CD1c-positive myeloid dendritic cell (primary cell): ENCODE measurements around the gene PRPF31.
"Not testable (repeated sequence)": the region's sequence is repeated elsewhere in the genome, so short reads cannot be mapped to it uniquely, and the experiment has no call there.

Experiments
- DNase-seq: peaks from one replicate; pipeline ENCODE4 v3.0.0-alpha.2; 2016; ENCODE audit errors: extremely low spot score

PRPF31 gene

DNA sequence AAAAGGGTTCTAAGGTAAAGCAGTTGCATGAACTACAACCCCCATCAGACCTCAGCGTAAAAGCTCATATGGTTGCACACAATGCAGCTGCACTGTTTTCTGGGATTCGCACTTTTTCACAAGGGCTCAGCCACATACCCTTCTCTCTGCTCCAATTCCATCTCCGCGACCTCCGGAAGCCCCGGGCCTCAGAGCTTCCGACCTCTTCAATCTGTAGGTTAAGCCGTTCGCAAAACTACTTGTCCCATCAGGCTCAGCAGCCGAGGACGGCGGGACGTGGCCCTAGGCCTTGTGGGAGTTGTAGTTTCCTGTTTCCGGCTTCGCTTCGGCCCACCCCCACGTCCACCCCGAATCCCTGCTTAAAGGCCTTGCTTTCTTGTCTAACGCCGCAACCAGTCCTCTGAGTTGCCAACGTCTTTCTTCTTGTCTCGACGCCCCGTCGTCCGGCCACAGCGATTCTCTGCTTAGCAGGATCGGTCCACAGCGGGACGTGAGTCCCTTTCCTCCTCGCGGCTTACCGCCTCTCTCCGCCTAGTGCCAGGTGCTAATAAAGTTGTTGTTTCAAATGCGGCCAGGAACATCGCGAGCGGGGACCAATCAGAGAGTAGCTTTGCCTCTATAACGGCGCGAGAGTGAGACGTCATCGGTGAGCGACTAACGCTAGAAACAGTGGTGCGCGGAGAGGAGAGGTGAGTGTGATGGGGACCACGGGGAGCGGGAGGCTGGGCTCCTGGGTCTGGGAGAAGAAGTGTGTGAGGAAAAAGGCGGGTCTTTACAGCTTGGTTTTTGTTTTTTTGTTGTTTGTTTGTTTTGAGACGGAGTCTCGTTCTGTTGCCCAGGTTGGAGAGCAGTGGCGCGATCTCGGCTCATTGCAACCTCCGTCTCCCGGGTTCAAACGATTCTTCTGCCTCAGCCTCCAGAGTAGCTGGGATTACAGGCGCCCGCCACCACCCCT lies at the start of gene PRPF31, which contains the start of gene TFPT:
Gene PRPF31, plus strand, starts transcription at position 646 of the 955 bp plus-strand sequence. CDS start 2,525 bp downstream, outside the sequence.
Gene TFPT, minus strand, starts transcription at position 549 of the 955 bp plus-strand sequence. Its CDS starts 388 bp downstream, at position 161.
- DNase-seq: peak; percentile 99

DNA sequence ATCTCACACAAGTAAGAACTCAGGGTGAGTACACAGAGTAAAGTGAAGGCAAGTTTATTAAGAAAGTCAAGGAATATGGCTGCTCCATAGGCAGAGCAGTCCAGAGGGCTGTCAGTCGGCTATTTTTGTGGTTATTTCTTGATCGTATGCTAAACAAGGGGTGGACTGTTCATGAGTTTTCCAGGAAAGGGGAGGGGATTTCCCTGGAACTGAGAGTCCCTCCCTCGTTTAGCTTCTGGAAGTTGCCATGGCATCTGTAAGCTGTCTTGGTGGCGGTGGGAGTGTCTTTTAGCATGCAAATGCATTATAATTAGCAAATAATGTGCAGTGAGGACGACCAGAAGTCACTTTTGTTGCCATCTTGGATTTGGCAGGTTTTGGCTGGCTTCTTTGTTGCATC lies 46.1 kb upstream of the PRPF31 start:
- no peak for DNase-seq

- DNase-seq: no peak
Observed at GRCh38 chr19:54073829-54074228, 41.7 kb upstream of the PRPF31 start.

DNA sequence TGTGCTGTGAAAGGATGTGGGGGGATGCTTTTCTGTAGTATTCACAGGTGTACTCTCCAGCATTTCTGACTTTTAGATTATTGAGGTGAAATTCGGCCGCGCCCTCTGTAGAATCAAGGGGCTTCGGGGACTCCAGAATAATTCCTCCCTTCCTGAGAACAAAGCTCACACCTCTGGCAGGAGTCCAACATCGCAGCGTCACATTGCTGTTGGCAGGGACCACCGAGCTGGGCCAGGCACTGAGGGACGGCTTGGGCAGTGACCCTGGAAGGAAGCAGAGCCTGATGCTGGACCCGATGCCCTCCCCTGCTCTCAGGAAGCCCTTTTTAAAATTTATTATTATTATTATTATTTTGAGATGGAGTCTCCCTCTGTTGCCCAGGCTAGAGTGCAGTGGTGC lies 40.7 kb upstream of the PRPF31 start:
- no peak for DNase-seq

DNA sequence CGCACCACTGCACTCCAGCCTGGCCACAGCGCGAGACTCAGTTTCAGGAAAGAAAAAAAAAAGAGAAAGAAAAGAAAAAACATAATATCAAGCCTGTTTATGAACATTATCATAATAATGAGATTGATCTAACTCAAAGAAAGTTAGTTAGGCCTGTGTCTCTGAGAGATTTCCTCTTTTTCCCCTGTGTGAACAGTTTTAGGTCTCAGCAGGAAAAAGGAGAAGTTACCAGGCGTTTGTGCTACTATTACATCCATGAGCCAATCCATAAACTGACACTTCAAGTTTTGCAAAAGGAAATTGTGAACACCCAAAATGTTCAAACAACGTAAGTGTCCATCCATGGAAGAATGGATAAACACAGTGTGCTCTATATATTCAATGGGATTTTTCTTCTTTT lies 38.2 kb upstream of the PRPF31 start:
- peak; percentile 72 for DNase-seq

- DNase-seq: no peak
Observed at GRCh38 chr19:54081032-54081431, 34.5 kb upstream of the PRPF31 start, which contains the start of gene TARM1. TSS of gene TARM1 (minus strand) at chr19:54081365. CDS start at chr19:54081340, 25 bp downstream.

GRCh38 chr19:54084410-54084809 lies 31.1 kb upstream of the PRPF31 start:
- DNase-seq: no peak

DNA sequence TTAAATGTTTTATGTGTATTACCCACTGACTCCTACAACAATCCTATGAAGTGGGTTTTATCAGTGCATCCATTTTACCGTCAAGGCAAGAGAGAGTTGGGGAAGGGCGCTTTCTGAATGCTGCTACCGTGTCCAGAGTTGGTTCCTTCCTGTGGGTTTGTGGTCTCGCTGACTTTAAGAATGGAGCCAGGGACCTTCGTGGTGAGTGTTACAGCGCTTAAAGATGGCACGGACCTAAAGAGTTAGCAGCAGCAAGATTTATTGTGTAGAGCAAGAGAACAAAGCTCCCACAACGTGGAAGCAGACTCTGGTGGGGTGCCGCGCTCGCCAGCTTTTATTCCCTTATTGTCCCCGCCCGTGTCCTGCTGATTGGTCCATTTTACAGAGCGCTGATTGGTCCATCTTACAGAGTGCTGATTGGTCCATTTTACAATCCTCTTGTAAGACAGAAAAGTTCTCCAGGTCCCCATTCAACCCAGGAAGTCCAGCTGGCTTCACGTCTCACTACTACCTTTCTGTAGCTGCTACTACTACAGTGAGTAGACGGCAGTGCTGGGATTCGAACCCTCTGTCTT lies 21.0 kb upstream of the PRPF31 start:
- DNase-seq: no peak

DNA sequence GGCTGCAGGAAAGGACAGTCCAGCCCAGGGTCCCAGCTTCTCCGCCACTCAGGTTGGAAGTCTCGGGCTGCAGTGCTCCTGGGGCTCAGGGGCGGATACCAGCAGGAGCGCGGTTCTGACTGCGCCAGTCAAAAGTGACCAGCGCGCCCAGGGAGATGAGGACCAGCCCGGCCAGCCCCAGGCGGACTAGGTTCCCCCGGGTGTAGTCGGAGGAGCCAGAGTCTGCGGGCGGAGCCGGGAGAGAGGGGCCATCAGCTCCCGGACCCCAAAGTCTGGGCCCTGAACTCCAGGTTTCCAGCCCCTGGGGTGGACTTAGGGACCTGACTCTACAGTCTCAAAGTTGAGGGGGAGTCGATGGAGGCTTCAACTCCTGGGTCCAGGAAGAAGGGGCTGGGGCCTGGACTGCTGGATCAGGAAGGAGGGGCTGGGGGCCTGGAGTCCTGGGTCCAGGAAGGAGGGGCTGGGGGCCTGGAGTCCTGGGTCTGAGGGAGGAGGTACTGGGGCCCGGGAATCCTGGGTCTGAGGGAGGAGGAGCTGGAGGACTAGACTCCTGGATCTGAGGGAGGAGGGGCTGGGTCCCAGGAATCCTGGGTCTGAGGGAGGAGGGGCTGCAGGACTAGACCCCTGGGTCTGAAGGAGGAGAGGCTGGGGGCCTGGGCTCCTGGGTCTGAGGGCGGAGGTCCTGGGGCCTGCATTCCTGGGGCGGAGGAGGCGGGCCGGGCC lies 20.3 kb upstream of the PRPF31 start:
- no peak for DNase-seq

DNA sequence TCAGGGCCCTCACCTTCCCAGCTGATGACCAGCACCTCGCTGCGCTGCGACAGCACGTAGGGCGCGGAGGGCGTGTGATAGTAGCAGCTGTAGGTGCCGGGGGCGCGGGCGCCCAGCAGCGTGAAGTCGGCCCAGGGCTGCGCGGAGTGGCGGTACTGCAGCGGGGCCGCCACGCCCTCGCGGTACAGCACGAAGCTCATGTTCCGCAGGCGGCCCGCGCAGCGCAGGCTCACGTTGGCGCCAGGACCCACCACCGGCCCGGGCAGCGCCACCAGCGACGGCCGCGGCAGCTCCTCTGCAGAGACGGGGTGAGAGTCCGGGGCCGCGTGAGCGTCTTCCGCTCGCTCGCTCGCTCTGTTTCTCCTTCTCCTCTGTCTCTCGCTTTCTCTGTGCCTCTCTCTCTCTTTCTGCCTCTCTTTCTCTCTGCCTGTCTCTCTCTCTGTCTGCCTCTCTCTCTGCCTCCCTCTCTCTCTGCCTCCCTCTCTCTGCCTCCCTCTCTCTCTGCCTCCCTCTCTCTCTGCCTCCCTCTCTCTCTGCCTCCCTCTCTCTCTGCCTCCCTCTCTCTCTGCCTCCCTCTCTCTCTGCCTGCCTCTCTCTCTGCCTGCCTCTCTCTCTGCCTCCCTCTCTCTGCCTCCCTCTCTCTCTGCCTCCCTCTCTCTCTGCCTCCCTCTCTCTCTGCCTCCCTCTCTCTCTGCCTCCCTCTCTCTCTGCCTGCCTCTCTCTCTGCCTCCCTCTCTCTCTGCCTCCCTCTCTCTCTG lies 19.5 kb upstream of the PRPF31 start:
- peak; percentile 50 for DNase-seq

GRCh38 chr19:54096617-54097106 lies 18.9 kb upstream of the PRPF31 start:
- DNase-seq: peak; percentile 55

DNA sequence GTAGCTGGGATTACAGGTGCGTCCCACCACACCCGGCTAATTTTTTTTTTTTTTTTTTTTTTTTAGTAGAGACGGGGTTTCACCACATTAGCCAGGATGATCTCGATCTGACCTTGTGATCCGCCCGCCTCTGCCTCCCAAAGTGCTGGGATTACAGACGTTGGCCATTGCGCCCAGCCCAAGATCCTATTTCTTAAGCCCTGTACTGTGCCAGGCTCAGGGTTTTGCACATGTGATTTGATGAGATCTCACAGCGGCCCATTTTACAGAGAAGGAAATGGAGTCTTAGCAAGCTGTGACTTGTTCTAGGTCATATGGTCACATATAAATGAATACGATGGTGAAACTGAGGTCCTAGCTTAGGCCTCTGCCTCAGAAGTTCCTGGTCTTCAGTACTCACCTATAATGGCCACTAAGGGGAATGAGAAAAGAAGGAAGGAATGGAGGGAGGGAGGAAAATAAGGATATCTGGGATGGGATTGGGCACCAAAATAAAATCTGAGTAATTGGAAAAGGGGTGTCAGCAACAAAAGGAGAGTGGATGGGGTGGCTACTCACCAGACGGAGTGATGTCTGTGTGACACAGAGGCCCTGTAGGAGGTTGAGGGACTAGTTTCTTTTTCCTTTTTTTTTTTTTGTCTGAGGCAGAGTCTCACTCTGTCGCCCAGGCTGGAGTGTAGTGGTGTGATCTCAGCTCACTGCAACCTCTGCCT lies 16.2 kb upstream of the PRPF31 start:
- peak; percentile 25 for DNase-seq

DNA sequence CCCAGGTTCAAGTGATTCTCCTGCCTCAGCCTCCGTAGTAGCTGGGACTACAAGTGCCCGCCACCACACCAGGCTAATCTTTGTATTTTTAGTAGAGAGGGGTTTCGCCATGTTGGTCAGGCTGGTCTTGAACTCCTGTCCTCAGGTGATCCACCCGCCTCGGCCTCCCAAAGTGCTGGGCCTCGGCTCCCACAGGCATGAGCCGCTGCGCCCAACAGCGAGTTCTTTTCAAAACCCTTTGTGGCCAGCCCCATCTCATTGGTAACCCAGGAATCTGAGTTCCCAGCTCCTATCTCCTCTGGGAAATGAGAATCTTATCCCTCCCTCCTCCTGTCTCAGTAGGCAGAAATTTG lies 15.7 kb upstream of the PRPF31 start:
- not testable (repeated sequence) for DNase-seq

- DNase-seq: peak; percentile 88
Observed at GRCh38 chr19:54100561-54100960, 15.0 kb upstream of the PRPF31 start, which contains the start of gene OSCAR. TSS of gene OSCAR (minus strand) at chr19:54100803. CDS start at chr19:54100792, 11 bp downstream.

- DNase-seq: peak; percentile 100
Observed at GRCh38 chr19:54102421-54103169, 13.0 kb upstream of the PRPF31 start, which contains the start of gene NDUFA3. TSS of gene NDUFA3 (plus strand) at chr19:54102855. CDS start at chr19:54102879, 24 bp downstream.

DNA sequence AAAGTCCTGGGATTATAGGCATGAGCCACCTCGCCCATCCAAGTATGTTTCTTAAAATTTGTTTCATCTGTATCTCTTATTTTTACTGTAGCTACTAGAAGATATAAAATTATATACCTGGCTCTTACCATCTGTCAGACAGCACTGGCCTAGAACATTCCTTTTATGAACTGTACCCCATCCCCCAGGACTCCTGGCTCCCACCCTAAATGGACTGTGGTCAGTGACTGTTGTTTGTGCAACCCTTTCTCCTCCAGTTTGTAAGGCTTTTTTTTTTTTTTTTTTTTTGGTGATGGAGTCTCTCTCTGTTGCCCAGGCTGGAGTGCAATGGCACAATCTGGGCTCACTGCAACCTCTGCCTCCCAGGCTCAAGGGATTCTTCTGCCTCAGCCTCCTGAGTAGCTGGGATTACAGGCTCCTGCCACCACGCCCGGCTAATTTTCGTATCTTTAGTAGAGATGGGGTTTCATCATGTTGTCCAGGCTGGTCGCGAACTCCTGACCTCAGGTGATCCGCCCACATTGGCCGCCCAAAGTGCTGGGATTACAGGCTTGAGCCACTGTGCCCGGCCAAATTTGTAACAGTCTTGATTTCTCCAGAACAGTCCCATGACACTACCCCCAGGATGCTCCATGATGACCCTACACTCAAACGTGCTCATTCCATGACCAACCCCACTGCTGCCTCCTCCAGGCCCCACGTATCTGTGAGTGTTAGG lies 10.4 kb upstream of the PRPF31 start:
- no peak for DNase-seq

GRCh38 chr19:54105796-54106195 lies 9.8 kb upstream of the PRPF31 start:
- DNase-seq: no peak

DNA sequence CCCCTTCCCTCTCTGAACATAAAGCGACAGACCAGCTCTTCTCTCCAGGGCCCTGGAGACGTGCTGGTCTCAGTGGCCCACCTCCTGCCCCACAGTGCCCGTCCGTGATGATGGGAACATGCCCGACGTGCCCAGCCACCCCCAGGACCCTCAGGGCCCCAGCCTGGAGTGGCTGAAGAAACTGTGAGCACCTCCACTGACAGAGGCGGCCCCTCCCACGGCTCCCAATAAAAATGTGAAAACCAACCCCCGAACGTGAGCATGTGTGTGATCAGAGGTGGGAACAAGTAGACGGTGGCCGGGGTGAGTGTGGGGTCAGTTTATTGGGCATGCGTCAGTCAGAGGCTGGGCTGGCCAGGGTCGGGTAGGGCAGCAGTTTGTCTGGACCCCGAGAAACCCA lies 8.8 kb upstream of the PRPF31 start:
- DNase-seq: no peak

- DNase-seq: no peak
Observed at GRCh38 chr19:54107876-54108490, 7.6 kb upstream of the PRPF31 start.
